GM21528 (cell line): Measurements from ENCODE around the gene C1orf174.

Source experiments
- ATAC-seq: cut with Tn5 transposase; IDR thresholded peaks from one replicate; pipeline ENCODE4 v1.9.1; 2021; ENCODE audit warnings: mild to moderate bottlenecking, moderate library complexity; ENCODE audit not compliant: unreplicated experiment, low FRiP score

The C1orf174 gene

GRCh38 chr1:3879099-3879498 lies 21.0 kb downstream of the C1orf174 start:
- ATAC-seq = no peak

GRCh38 chr1:3876716-3877115 lies 23.4 kb downstream of the C1orf174 start:
- ATAC-seq = no peak

- no peak for ATAC-seq
These were observed 25.3 kb downstream of the C1orf174 start for GRCh38 chr1:3874736-3875135.

- no peak for ATAC-seq
These were observed 27.5 kb downstream of the C1orf174 start for GRCh38 chr1:3872546-3872945.

- ATAC-seq = no peak
These were observed 28.6 kb downstream of the C1orf174 start for GRCh38 chr1:3871451-3871805.

GRCh38 chr1:3869751-3870301 lies 30.2 kb downstream of the C1orf174 start:
- no peak for ATAC-seq

- ATAC-seq = no peak
These were observed 31.5 kb downstream of the C1orf174 start for GRCh38 chr1:3868464-3869006.

GRCh38 chr1:3865606-3866160 lies 34.4 kb downstream of the C1orf174 start:
- ATAC-seq = no peak

- ATAC-seq = no peak
These were observed 35.2 kb downstream of the C1orf174 start for GRCh38 chr1:3864884-3865283.

- no peak for ATAC-seq
These were observed 36.7 kb downstream of the C1orf174 start for GRCh38 chr1:3863231-3863935.

- ATAC-seq = no peak
These were observed 41.7 kb downstream of the C1orf174 start for GRCh38 chr1:3858231-3858981.

GRCh38 chr1:3857791-3858129 lies 42.3 kb downstream of the C1orf174 start:
- no peak for ATAC-seq

- ATAC-seq = peak; percentile 98
These were observed 42.9 kb downstream of the C1orf174 start, which contains the start of the genes CEP104 and DFFB for GRCh38 chr1:3856923-3857790. Gene CEP104 (minus strand): TSS chr1:3857211. CDS start chr1:3852407, 4,804 bp downstream. Gene DFFB (plus strand): TSS chr1:3857476. CDS start chr1:3857604, 128 bp downstream.

- no peak for ATAC-seq
These were observed 47.2 kb downstream of the C1orf174 start for GRCh38 chr1:3852711-3853485.

- ATAC-seq = no peak
These were observed 48.0 kb downstream of the C1orf174 start for GRCh38 chr1:3852091-3852490.

GRCh38 chr1:3851292-3851691 lies 48.8 kb downstream of the C1orf174 start:
- no peak for ATAC-seq

GRCh38 chr1:3850857-3851256 lies 49.2 kb downstream of the C1orf174 start:
- ATAC-seq = no peak

GRCh38 chr1:3847081-3847480 lies 53.0 kb downstream of the C1orf174 start:
- no peak for ATAC-seq

- no peak for ATAC-seq
These were observed 53.5 kb downstream of the C1orf174 start for GRCh38 chr1:3846541-3846940.
